ENCODE data around the gene ANKRD11.

Gene ANKRD11

GRCh38 chr16:89352091-89352681 is 138.2 kb downstream of the ANKRD11 start:
- no peak overlapping the region for H2BK12ac ChIP-seq (ENCODE audit: low read length)
- peaks cover 2 to 36% of the 10 kb centered on the region in 2 donors for H3K36me3 ChIP-seq (replicated peaks in 1 of 2; ENCODE audit: control insufficient read depth in 2 of 2, insufficient read depth in 2 of 2, low read length in 2 of 2)
- no peak overlapping the region for H2AK5ac ChIP-seq (ENCODE audit: low read depth, low read length)
- H3K4me3 ChIP-seq (ENCODE audit: low read length in 2 of 2): no peak overlapping the region
- no peak for DNase-seq (ENCODE audit: low spot score)
- no peak overlapping the region for H3K27ac ChIP-seq (replicated peaks; ENCODE audit: low read length)
- WGBS, 2 donors (ENCODE audit: extremely low coverage in 2 of 2, insufficient read length in 2 of 2, insufficient replicate concordance in 1 of 2): no CpG with 5 or more reads among the region's 13 CpGs
- no peak overlapping the region for H4K91ac ChIP-seq (ENCODE audit: low read depth, low read length, poor library complexity)
- H3K4ac ChIP-seq (ENCODE audit: low read length): no peak overlapping the region
- H3K9ac ChIP-seq (ENCODE audit: low read depth, low read length, poor library complexity): no peak overlapping the region
- peak overlapping the region; percentile 13 for H3K14ac ChIP-seq (ENCODE audit: low read length)
- peak overlapping the region; percentile 42 for H3K18ac ChIP-seq (ENCODE audit: low read length)
- no peak overlapping the region for H2BK15ac ChIP-seq (ENCODE audit: low read length)
- H3K27me3 ChIP-seq (ENCODE audit: control insufficient read depth in 3 of 3, insufficient read depth in 3 of 3, low read depth in 1 of 3, low read length in 3 of 3): no peaks in the 10 kb centered on the region
- no peak overlapping the region for H2AFZ ChIP-seq (ENCODE audit: low read length)
- H2BK120ac ChIP-seq (ENCODE audit: low read depth, low read length): no peak overlapping the region
- peaks cover 24% of the 10 kb centered on the region for H3K79me1 ChIP-seq (ENCODE audit: low read depth, low read length)
- peaks cover 0 to 4% of the 10 kb centered on the region in 2 donors for H3K4me1 ChIP-seq (ENCODE audit: control insufficient read depth in 2 of 2, insufficient read depth in 1 of 2, low read depth in 1 of 2, low read length in 2 of 2)
- H3K9me3 ChIP-seq (replicated peaks in 1 of 2; ENCODE audit: control insufficient read depth in 2 of 2, insufficient read depth in 1 of 2, low read depth in 1 of 2, low read length in 2 of 2): no peaks in the 10 kb centered on the region
- H3K23ac ChIP-seq (ENCODE audit: low read depth, low read length, poor library complexity): peak overlapping the region; percentile 70
- H2BK5ac ChIP-seq (ENCODE audit: low read length): no peak overlapping the region
- H3K4me2 ChIP-seq (ENCODE audit: insufficient read depth, low read length, poor library complexity, severe bottlenecking): no peak overlapping the region
- H4K8ac ChIP-seq (ENCODE audit: low read depth, low read length): no peak overlapping the region

- Histone ChIP-seq H2BK15ac (ENCODE audit: low read length) (no peak overlapping the region), H3K79me1 (ENCODE audit: low read depth, low read length) (peaks cover 22% of the 10 kb centered on the region), H3K9me3 (replicated peaks in 1 of 2; ENCODE audit: control insufficient read depth in 2 of 2, insufficient read depth in 1 of 2, low read depth in 1 of 2, low read length in 2 of 2) (no peaks in the 10 kb centered on the region), H4K8ac (ENCODE audit: low read depth, low read length) (no peak overlapping the region), H3K4ac (ENCODE audit: low read length) (no peak overlapping the region), H3K23ac (ENCODE audit: low read depth, low read length, poor library complexity) (no peak overlapping the region), H2AFZ (ENCODE audit: low read length) (no peak overlapping the region), H3K14ac (ENCODE audit: low read length) (no peak overlapping the region), H3K27me3 (ENCODE audit: control insufficient read depth in 3 of 3, insufficient read depth in 3 of 3, low read depth in 1 of 3, low read length in 3 of 3) (no peaks in the 10 kb centered on the region), H2BK5ac (ENCODE audit: low read length) (peak overlapping the region; percentile 8), H2BK12ac (ENCODE audit: low read length) (no peak overlapping the region), H3K4me1 (ENCODE audit: control insufficient read depth in 2 of 2, insufficient read depth in 1 of 2, low read depth in 1 of 2, low read length in 2 of 2) (peaks cover 0 to 6% of the 10 kb centered on the region in 2 donors), H2BK120ac (ENCODE audit: low read depth, low read length) (no peak overlapping the region), H3K9ac (ENCODE audit: low read depth, low read length, poor library complexity) (no peak overlapping the region), H4K91ac (ENCODE audit: low read depth, low read length, poor library complexity) (no peak overlapping the region), H3K36me3 (replicated peaks in 1 of 2; ENCODE audit: control insufficient read depth in 2 of 2, insufficient read depth in 2 of 2, low read length in 2 of 2) (peaks cover 2 to 31% of the 10 kb centered on the region in 2 donors), H3K4me3 (ENCODE audit: low read length in 2 of 2) (no peak overlapping the region), H2AK5ac (ENCODE audit: low read depth, low read length) (no peak overlapping the region), H3K27ac (replicated peaks; ENCODE audit: low read length) (no peak overlapping the region), H3K4me2 (ENCODE audit: insufficient read depth, low read length, poor library complexity, severe bottlenecking) (no peak overlapping the region), H3K18ac (ENCODE audit: low read length) (no peak overlapping the region)
- no CpG with 5 or more reads among the region's 12 CpGs for WGBS, 2 donors (ENCODE audit: extremely low coverage in 2 of 2, insufficient read length in 2 of 2, insufficient replicate concordance in 1 of 2)
- no peak for DNase-seq (ENCODE audit: low spot score)
Measured at GRCh38 chr16:89351645-89352044, 138.7 kb downstream of the ANKRD11 start.

GRCh38 chr16:89350701-89351380 is 139.5 kb downstream of the ANKRD11 start:
- Histone ChIP-seq H3K9ac (ENCODE audit: low read depth, low read length, poor library complexity) (no peak overlapping the region), H2BK120ac (ENCODE audit: low read depth, low read length) (no peak overlapping the region), H3K9me3 (replicated peaks in 1 of 2; ENCODE audit: control insufficient read depth in 2 of 2, insufficient read depth in 1 of 2, low read depth in 1 of 2, low read length in 2 of 2) (no peaks in the 10 kb centered on the region), H2BK15ac (ENCODE audit: low read length) (no peak overlapping the region), H3K4me2 (ENCODE audit: insufficient read depth, low read length, poor library complexity, severe bottlenecking) (no peak overlapping the region), H3K14ac (ENCODE audit: low read length) (no peak overlapping the region), H4K8ac (ENCODE audit: low read depth, low read length) (no peak overlapping the region), H4K91ac (ENCODE audit: low read depth, low read length, poor library complexity) (no peak overlapping the region), H3K27ac (replicated peaks; ENCODE audit: low read length) (no peak overlapping the region), H2BK5ac (ENCODE audit: low read length) (peak overlapping the region; percentile 8), H3K27me3 (ENCODE audit: control insufficient read depth in 3 of 3, insufficient read depth in 3 of 3, low read depth in 1 of 3, low read length in 3 of 3) (no peaks in the 10 kb centered on the region), H3K79me1 (ENCODE audit: low read depth, low read length) (peaks cover 22% of the 10 kb centered on the region), H3K18ac (ENCODE audit: low read length) (no peak overlapping the region), H3K36me3 (replicated peaks in 1 of 2; ENCODE audit: control insufficient read depth in 2 of 2, insufficient read depth in 2 of 2, low read length in 2 of 2) (peaks cover 2 to 27% of the 10 kb centered on the region in 2 donors), H3K4me3 (ENCODE audit: low read length in 2 of 2) (no peak overlapping the region), H3K4me1 (ENCODE audit: control insufficient read depth in 2 of 2, insufficient read depth in 1 of 2, low read depth in 1 of 2, low read length in 2 of 2) (peaks cover 2 to 6% of the 10 kb centered on the region in 2 donors), H2AK5ac (ENCODE audit: low read depth, low read length) (no peak overlapping the region), H3K23ac (ENCODE audit: low read depth, low read length, poor library complexity) (no peak overlapping the region), H3K4ac (ENCODE audit: low read length) (no peak overlapping the region), H2BK12ac (ENCODE audit: low read length) (no peak overlapping the region), H2AFZ (ENCODE audit: low read length) (no peak overlapping the region)
- WGBS, 2 donors (ENCODE audit: extremely low coverage in 2 of 2, insufficient read length in 2 of 2, insufficient replicate concordance in 1 of 2): no CpG with 5 or more reads among the region's 18 CpGs
- DNase-seq (ENCODE audit: low spot score): no peak

- H2AFZ ChIP-seq (ENCODE audit: low read length): no peak overlapping the region
- H3K9me3 ChIP-seq (replicated peaks in 1 of 2; ENCODE audit: control insufficient read depth in 2 of 2, insufficient read depth in 1 of 2, low read depth in 1 of 2, low read length in 2 of 2): no peaks in the 10 kb centered on the region
- no peak overlapping the region for H3K4me3 ChIP-seq (ENCODE audit: low read length in 2 of 2)
- no peak overlapping the region for H3K4ac ChIP-seq (ENCODE audit: low read length)
- H2BK5ac ChIP-seq (ENCODE audit: low read length): no peak overlapping the region
- H3K27me3 ChIP-seq (ENCODE audit: control insufficient read depth in 3 of 3, insufficient read depth in 3 of 3, low read depth in 1 of 3, low read length in 3 of 3): no peaks in the 10 kb centered on the region
- no peak for DNase-seq (ENCODE audit: low spot score)
- no peak overlapping the region for H2BK12ac ChIP-seq (ENCODE audit: low read length)
- no peak overlapping the region for H2AK5ac ChIP-seq (ENCODE audit: low read depth, low read length)
- H3K18ac ChIP-seq (ENCODE audit: low read length): no peak overlapping the region
- H4K8ac ChIP-seq (ENCODE audit: low read depth, low read length): no peak overlapping the region
- H3K4me2 ChIP-seq (ENCODE audit: insufficient read depth, low read length, poor library complexity, severe bottlenecking): no peak overlapping the region
- H4K91ac ChIP-seq (ENCODE audit: low read depth, low read length, poor library complexity): no peak overlapping the region
- peaks cover 2 to 21% of the 10 kb centered on the region in 2 donors for H3K36me3 ChIP-seq (replicated peaks in 1 of 2; ENCODE audit: control insufficient read depth in 2 of 2, insufficient read depth in 2 of 2, low read length in 2 of 2)
- H2BK15ac ChIP-seq (ENCODE audit: low read length): no peak overlapping the region
- no peak overlapping the region for H2BK120ac ChIP-seq (ENCODE audit: low read depth, low read length)
- no CpG with 5 or more reads among the region's 8 CpGs for WGBS, 2 donors (ENCODE audit: extremely low coverage in 2 of 2, insufficient read length in 2 of 2, insufficient replicate concordance in 1 of 2)
- H3K14ac ChIP-seq (ENCODE audit: low read length): no peak overlapping the region
- no peak overlapping the region for H3K23ac ChIP-seq (ENCODE audit: low read depth, low read length, poor library complexity)
- no peak overlapping the region for H3K27ac ChIP-seq (replicated peaks; ENCODE audit: low read length)
- H3K79me1 ChIP-seq (ENCODE audit: low read depth, low read length): peaks cover 20% of the 10 kb centered on the region
- peaks cover 8 to 11% of the 10 kb centered on the region in 2 donors for H3K4me1 ChIP-seq (ENCODE audit: control insufficient read depth in 2 of 2, insufficient read depth in 1 of 2, low read depth in 1 of 2, low read length in 2 of 2)
- H3K9ac ChIP-seq (ENCODE audit: low read depth, low read length, poor library complexity): no peak overlapping the region
Measured at GRCh38 chr16:89349947-89350633, 140.3 kb downstream of the ANKRD11 start.
